Fibroblast of skin of right quadriceps (primary cell): ENCODE results near the gene CD9.
"Not testable (repeated sequence)": the region's sequence is repeated elsewhere in the genome, so short reads cannot be mapped to it uniquely, and the experiment has no call there.

Experiments
- DNase-seq: peaks from one replicate; pipeline ENCODE4 v3.0.0-alpha.2; 2013

CD9 gene

GRCh38 chr12:6200256-6201212 is at the start of gene CD9:
Gene CD9 (plus strand): TSS chr12:6200400. CDS start chr12:6200500, 100 bp downstream.
- DNase-seq: no peak

GRCh38 chr12:6154730-6155459 is 45.3 kb upstream of the CD9 start:
- DNase-seq: no peak

- DNase-seq: no peak
Observed at GRCh38 chr12:6157482-6157881, 42.7 kb upstream of the CD9 start.

- no peak for DNase-seq
Observed at GRCh38 chr12:6158255-6158654, 41.9 kb upstream of the CD9 start.

- no peak for DNase-seq
Observed at GRCh38 chr12:6158749-6159148, 41.5 kb upstream of the CD9 start.

- DNase-seq: not testable (repeated sequence)
Observed at GRCh38 chr12:6159166-6160011, 40.8 kb upstream of the CD9 start.

- not testable (repeated sequence) for DNase-seq
Observed at GRCh38 chr12:6160049-6160649, 40.1 kb upstream of the CD9 start.

GRCh38 chr12:6161124-6161882 is 38.9 kb upstream of the CD9 start:
- DNase-seq: peak; percentile 57

- no peak for DNase-seq
Observed at GRCh38 chr12:6163416-6164060, 36.7 kb upstream of the CD9 start.

GRCh38 chr12:6165395-6165794 is 34.8 kb upstream of the CD9 start:
- DNase-seq: peak; percentile 82

- no peak for DNase-seq
Observed at GRCh38 chr12:6166808-6167207, 33.4 kb upstream of the CD9 start.

- peak; percentile 94 for DNase-seq
Observed at GRCh38 chr12:6167327-6168280, 32.6 kb upstream of the CD9 start.

GRCh38 chr12:6171409-6172015 is 28.7 kb upstream of the CD9 start:
- no peak for DNase-seq

GRCh38 chr12:6172086-6172485 is 28.1 kb upstream of the CD9 start:
- no peak for DNase-seq

- no peak for DNase-seq
Observed at GRCh38 chr12:6172862-6173261, 27.3 kb upstream of the CD9 start.

GRCh38 chr12:6177642-6178358 is 22.4 kb upstream of the CD9 start:
- no peak for DNase-seq

GRCh38 chr12:6178981-6179761 is 21.0 kb upstream of the CD9 start:
- DNase-seq: peak; percentile 82
